HepG2 (cell line): ENCODE results near the gene ZXDC. TPM values are rescaled to one million over a fixed set of nuclear protein-coding genes. Genes with fewer than 3 reads are reported as not detected.

Experiments
- ATAC-seq: fragments of 200-7000 bp; cut with Tn5 transposase; 3 replicates; pipeline ENCODE4 v1.9.1; 2020; ENCODE audit warnings: mild to moderate bottlenecking, moderate library complexity
- BruUV-seq: library from RNA; stranded (reverse); fragments of 400-500 nt; replicated peaks from 2 replicates; lab custom pipeline; 2021; lab: Mats Ljungman, UMichigan
- CTCF ChIA-PET: fragments of 300-600 bp; formaldehyde crosslinking; extraction: SDS; loops from one replicate; lab custom pipeline; 2021; ENCODE audit warnings: low total read pairs, inconsistent platforms, low intra/inter-chr PET ratio; lab: Yijun Ruan, JAX
- POLR2A ChIA-PET: fragments of 350-600 bp; sonication (Branson Sonifier 250); formaldehyde crosslinking; loops from one replicate; lab custom pipeline; 2020; ENCODE audit warnings: antibody characterized with exemption, inconsistent platforms; lab: Yijun Ruan, JAX
- DNase-seq: peaks from one replicate; pipeline ENCODE4 v3.0.0-alpha.2; 2015; ENCODE audit warnings: low spot score
- FAIRE-seq: peaks from 3 replicates; lab custom pipeline; 2011; peaks lifted over from hg19 to GRCh38; lab: Jason Lieb, UNC
- H2AFZ ChIP-seq: one replicate; pipeline ENCODE4 v1.6.1; 2011; ENCODE audit warnings: low read length, inconsistent platforms
- H3K27ac ChIP-seq: fragments of 300-600 bp; 3 replicates; pipeline ENCODE4 v1.8.0; 2011; ENCODE audit warnings: mixed run types, mild to moderate bottlenecking, mixed read lengths, low read length, inconsistent platforms; ENCODE audit not compliant: insufficient read depth; ENCODE audit errors: extremely low read length
- H3K27me3 ChIP-seq, 2 experiments: fragments of 200-600 bp in 1 of 2; 2 replicates in 1 of 2; 3 replicates in 1 of 2; pipeline versions ENCODE4 v1.6.0 to v1.8.0; 2011; ENCODE audit warnings: low read length in 2 of 2, mild to moderate bottlenecking in 2 of 2, moderate library complexity in 2 of 2, inconsistent platforms in 1 of 2; ENCODE audit not compliant: insufficient read depth in 2 of 2, control insufficient read depth in 1 of 2
- H3K36me3 ChIP-seq, 2 experiments: fragments of 200-600 bp in 1 of 2; replicated peaks in 1 of 2; 2 replicates in 1 of 2; 3 replicates in 1 of 2; pipeline versions ENCODE4 v1.5.1 to v1.8.0; 2011; ENCODE audit warnings: low read length in 2 of 2, inconsistent platforms in 1 of 2; ENCODE audit not compliant: insufficient read depth in 2 of 2, control insufficient read depth in 1 of 2
- H3K4me1 ChIP-seq: 2 replicates; pipeline ENCODE4 v1.5.1; 2012; ENCODE audit warnings: low read length, inconsistent platforms; ENCODE audit not compliant: insufficient read depth
- H3K4me2 ChIP-seq: 2 replicates; pipeline ENCODE4 v1.6.0; 2011; ENCODE audit warnings: low read depth, low read length, inconsistent platforms
- H3K4me3 ChIP-seq, 3 experiments: fragments of 200-600 bp in 1 of 3; sonication (generic), shearing (Covaris generic) in 1 of 3; replicated peaks in 1 of 3; 2 replicates each; pipeline ENCODE4 v1.5.1; 2011 to 2016; ENCODE audit warnings: low read length in 3 of 3, inconsistent platforms in 2 of 3, low read depth in 2 of 3, mild to moderate bottlenecking in 2 of 3, control low read depth in 1 of 3, mixed read lengths in 1 of 3; ENCODE audit not compliant: insufficient read depth in 1 of 3
- H3K79me2 ChIP-seq: one replicate; pipeline ENCODE4 v1.6.1; 2011; ENCODE audit warnings: low read length, inconsistent platforms; ENCODE audit not compliant: insufficient read depth
- H3K9ac ChIP-seq: 2 replicates; pipeline ENCODE4 v1.6.0; 2011; ENCODE audit warnings: mild to moderate bottlenecking, low read depth, low read length, inconsistent platforms; ENCODE audit not compliant: insufficient read depth
- H3K9me3 ChIP-seq: 2 replicates; pipeline ENCODE4 v1.5.1; 2012; ENCODE audit warnings: mild to moderate bottlenecking, low read length
- H4K20me1 ChIP-seq: 2 replicates; pipeline ENCODE4 v1.6.0; 2011; ENCODE audit warnings: inconsistent platforms, mild to moderate bottlenecking, low read length, moderate library complexity; ENCODE audit not compliant: insufficient read depth
- EHMT2 ChIP-seq: fragments of 200-600 bp; sonication (generic); IDR thresholded peaks from 2 replicates; pipeline ENCODE4 v1.7.0; 2017; ENCODE audit warnings: antibody characterized with exemption, low read depth, low read length, borderline replicate concordance
- FOSL1 ChIP-seq: sonication (generic); formaldehyde crosslinking; IDR thresholded peaks from 2 replicates; pipeline ENCODE4 v1.9.0; 2021; ENCODE audit warnings: missing genetic modification reagents, borderline replicate concordance
- MTERF4 ChIP-seq: sonication (generic); formaldehyde crosslinking; IDR thresholded peaks from 2 replicates; pipeline ENCODE4 v1.8.0; 2023; ENCODE audit warnings: mild to moderate bottlenecking, missing genetic modification reagents
- PATZ1 ChIP-seq: sonication (generic); formaldehyde crosslinking; IDR thresholded peaks from 2 replicates; pipeline ENCODE4 v1.4.0; 2020; ENCODE audit warnings: missing genetic modification reagents
- ZBTB49 ChIP-seq: sonication (generic); formaldehyde crosslinking; IDR thresholded peaks from 2 replicates; pipeline ENCODE4 v1.4.0; 2020; ENCODE audit warnings: missing genetic modification reagents, borderline replicate concordance
- ZNF121 ChIP-seq: sonication (generic); formaldehyde crosslinking; IDR thresholded peaks from 2 replicates; pipeline ENCODE4 v1.5.0; 2020; ENCODE audit warnings: mild to moderate bottlenecking, missing genetic modification reagents
- ZNF350 ChIP-seq: sonication (generic); formaldehyde crosslinking; IDR thresholded peaks from 2 replicates; pipeline ENCODE4 v1.4.0; 2020; ENCODE audit warnings: mild to moderate bottlenecking, low read depth, missing genetic modification reagents, borderline replicate concordance
- ZNF441 ChIP-seq: sonication (generic); formaldehyde crosslinking; IDR thresholded peaks from 2 replicates; pipeline ENCODE4 v1.7.0; 2021; ENCODE audit warnings: missing genetic modification reagents, borderline replicate concordance
- WGBS: methylation state at CpG from one replicate; pipeline ENCODE4 v1.1.6; 2017; ENCODE audit warnings: low lambda C conversion rate; 5-methylcytosine and 5-hydroxymethylcytosine counted together
- in situ Hi-C: cut with HindIII; loops from 2 replicates; pipeline ENCODE4 v1.10.0; 2017; ENCODE audit warnings: low pct_unique_long_range_greater_than_20kb; ENCODE audit not compliant: extremely low pct_ligation_motif_present
- intact Hi-C: fragments of 100-400 bp; cut with micrococcal nuclease; formaldehyde crosslinking; loops from one replicate; pipeline ENCODE4 v1.10.0; 2022; ENCODE audit not compliant: unreplicated experiment
- polyA plus RNA-seq, 8 experiments: library from polyadenylated mRNA; depleted of rRNA in 3 of 8; stranded (reverse) in 7 of 8; unstranded in 1 of 8; fragments of >200 nt; fragmentation: Illumina TruSeq in 4 of 8; extraction: Trizol in 4 of 8; gene quantifications; 2 replicates each; pipeline versions ENCODE4 v1.2.1 to v1.2.3, GENCODE V29; 2011 to 2016; ENCODE audit warnings: low read depth in 4 of 8, missing spikeins in 1 of 8, mixed read lengths in 1 of 8; ENCODE audit not compliant: insufficient read depth in 1 of 8
- total RNA-seq, 5 experiments: library from RNA; depleted of rRNA; stranded (reverse); fragments of >200 nt; fragmentation: Illumina TruSeq; extraction: Trizol; gene quantifications; 2 replicates each; pipeline ENCODE4 v1.2.3, GENCODE V29; 2016; ENCODE audit warnings: low read depth in 1 of 5

ZXDC gene
- total and polyA plus RNA-seq, 2 of the 13 experiments (the other 11 are each of a cell fraction or from before 2014, with no cell fraction given) = 17.6 to 21.2 TPM

GRCh38 chr3:126473292-126474168 lies 2.2 kb downstream of the ZXDC start:
- peak overlapping the region; percentile 70 for H3K27ac ChIP-seq
- CTCF ChIA-PET = no interaction called here
- no peaks in the 10 kb centered on the region; a peak in 1 of 5 replicates for H3K27me3 ChIP-seq
- intact Hi-C loops = no loop called here
- H4K20me1 ChIP-seq = peaks cover 21% of the 10 kb centered on the region
- WGBS = 20% methylated on average over 14 of the region's 14 CpGs
- TSS peak; percentile 42 for BruUV-seq
- no peak for ATAC-seq
- TF ChIP-seq FOSL1 (no peak), EHMT2 (no peak), PATZ1 (no peak), ZNF441 (0 out of 2 replicates have a peak, but pooled peaks have one; percentile 67), MTERF4 (CRISPR knock-in tag) (0 out of 2 replicates have a peak, but pooled peaks have one; percentile 36), ZNF121 (peak; percentile 24; the same call in 1 of the 2 replicates), ZBTB49 (CRISPR knock-in tag) (no peak), ZNF350 (CRISPR knock-in tag) (0 out of 2 replicates have a peak, but pooled peaks have one; percentile 4)
- H3K4me3 ChIP-seq = peak overlapping the region; percentile 68 to 76 (median 70)
- POLR2A ChIA-PET = interaction anchor here (1.1 to 3.6 kb wide), 4 partner anchors 8 to 50 kb away, joined by 3 to 39 read pairs (median 11); partner anchors contain the start of gene CHST13
- FAIRE-seq = no peak
- H2AFZ ChIP-seq = no peak overlapping the region
- H3K9me3 ChIP-seq = no peaks in the 10 kb centered on the region
- H3K36me3 ChIP-seq = peaks cover 10 to 30% of the 10 kb centered on the region in 2 experiments
- peaks cover 63% of the 10 kb centered on the region for H3K4me1 ChIP-seq
- H3K4me2 ChIP-seq = peak overlapping the region; percentile 87
- DNase-seq = no peak
- peaks cover 60% of the 10 kb centered on the region for H3K79me2 ChIP-seq
- peak overlapping the region; percentile 76 for H3K9ac ChIP-seq
- in situ Hi-C loops = no loop called here
